Kidney capillary endothelial cell (primary cell): ENCODE data around the gene CDH5.
"Not testable (repeated sequence)": the region's sequence is repeated elsewhere in the genome, so short reads cannot be mapped to it uniquely, and the experiment has no call there.

Source experiments
- DNase-seq: peaks from one replicate; pipeline ENCODE4 v3.0.0-alpha.2; 2018; ENCODE audit warnings: low spot score

CDH5 gene

GRCh38 chr16:66366433-66367299 is at the start of gene CDH5:
Gene CDH5, plus strand, starts transcription at chr16:66366691. Its CDS starts 12,647 bp downstream, at chr16:66379338.
- DNase-seq = peak; percentile 85

GRCh38 chr16:66318505-66318904 is 48.0 kb upstream of the CDH5 start:
- no peak for DNase-seq

- DNase-seq = no peak
Measured at GRCh38 chr16:66320774-66321173, 45.7 kb upstream of the CDH5 start.

GRCh38 chr16:66322174-66322573 is 44.3 kb upstream of the CDH5 start:
- no peak for DNase-seq

GRCh38 chr16:66324815-66325515 is 41.5 kb upstream of the CDH5 start:
- DNase-seq = peak; percentile 15

- DNase-seq = no peak
Measured at GRCh38 chr16:66325717-66326376, 40.6 kb upstream of the CDH5 start.

GRCh38 chr16:66326991-66327513 is 39.4 kb upstream of the CDH5 start:
- DNase-seq = no peak

- no peak for DNase-seq
Measured at GRCh38 chr16:66328282-66328681, 38.2 kb upstream of the CDH5 start.

- not testable (repeated sequence) for DNase-seq
Measured at GRCh38 chr16:66331464-66331863, 35.0 kb upstream of the CDH5 start.

- no peak for DNase-seq
Measured at GRCh38 chr16:66332634-66333610, 33.6 kb upstream of the CDH5 start.

- DNase-seq = no peak
Measured at GRCh38 chr16:66334853-66335574, 31.5 kb upstream of the CDH5 start.

- DNase-seq = no peak
Measured at GRCh38 chr16:66335704-66336329, 30.7 kb upstream of the CDH5 start.

GRCh38 chr16:66337463-66338188 is 28.9 kb upstream of the CDH5 start:
- no peak for DNase-seq

- DNase-seq = no peak
Measured at GRCh38 chr16:66342294-66342900, 24.1 kb upstream of the CDH5 start.

GRCh38 chr16:66344533-66345145 is 21.9 kb upstream of the CDH5 start:
- no peak for DNase-seq

GRCh38 chr16:66346221-66346620 is 20.3 kb upstream of the CDH5 start:
- DNase-seq = no peak

- no peak for DNase-seq
Measured at GRCh38 chr16:66352304-66352703, 14.2 kb upstream of the CDH5 start.

GRCh38 chr16:66353055-66353454 is 13.4 kb upstream of the CDH5 start:
- no peak for DNase-seq
